ENCODE measurements around the gene ANKIB1. TPM values are rescaled to one million over a fixed set of nuclear protein-coding genes. Genes with fewer than 3 reads are reported as not detected.
"Not testable (repeated sequence)": the region's sequence is repeated elsewhere in the genome, so short reads cannot be mapped to it uniquely, and the experiment has no call there.

ANKIB1 gene
- total RNA-seq, 1 experiment from 2014 or later: 17.5 TPM

GRCh38 chr7:92331508-92331907 is 85.7 kb downstream of the ANKIB1 start:
- H3K4me3 ChIP-seq (ENCODE audit: insufficient read depth, low read depth, low read length): no peak overlapping the region
- no peak for DNase-seq
- H3K27me3 ChIP-seq (ENCODE audit: control insufficient read depth, insufficient read depth, low read length): no peaks in the 10 kb centered on the region
- no peaks in the 10 kb centered on the region for H3K36me3 ChIP-seq (replicated peaks; ENCODE audit: control insufficient read depth, insufficient read depth, low read length)

- Histone ChIP-seq H3K27me3 (ENCODE audit: control insufficient read depth, insufficient read depth, low read length) (no peaks in the 10 kb centered on the region), H3K36me3 (replicated peaks; ENCODE audit: control insufficient read depth, insufficient read depth, low read length) (no peaks in the 10 kb centered on the region), H3K4me3 (ENCODE audit: insufficient read depth, low read depth, low read length) (no peak overlapping the region)
- no peak for DNase-seq
These were observed 87.0 kb downstream of the ANKIB1 start for GRCh38 chr7:92332782-92333181.

- no peak for DNase-seq
- Histone ChIP-seq H3K27me3 (ENCODE audit: control insufficient read depth, insufficient read depth, low read length) (no peaks in the 10 kb centered on the region), H3K36me3 (replicated peaks; ENCODE audit: control insufficient read depth, insufficient read depth, low read length) (no peaks in the 10 kb centered on the region), H3K4me3 (ENCODE audit: insufficient read depth, low read depth, low read length) (no peak overlapping the region)
These were observed 88.1 kb downstream of the ANKIB1 start for GRCh38 chr7:92333866-92334265.

DNA sequence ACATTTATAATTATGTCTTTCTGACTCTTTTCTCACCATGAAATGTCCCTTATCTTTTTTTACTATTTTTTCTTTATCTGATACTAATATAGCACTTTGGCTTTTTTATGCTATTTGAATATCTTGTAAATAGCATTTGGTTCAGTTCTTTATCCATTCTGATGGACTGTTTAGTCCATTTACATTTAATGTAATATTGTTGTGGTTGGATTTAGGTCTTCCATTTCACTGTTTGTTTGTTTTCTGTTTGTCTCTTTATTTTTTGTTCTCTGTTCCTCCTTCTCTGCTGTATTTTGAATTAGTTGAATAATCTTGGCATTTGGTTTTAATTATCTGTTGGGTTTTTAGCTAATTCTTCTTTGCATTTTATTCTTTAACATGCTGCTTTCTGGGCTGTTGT is 89.8 kb downstream of the ANKIB1 start:
- no peak for DNase-seq
- Histone ChIP-seq H3K36me3 (replicated peaks; ENCODE audit: control insufficient read depth, insufficient read depth, low read length) (no peaks in the 10 kb centered on the region), H3K4me3 (ENCODE audit: insufficient read depth, low read depth, low read length) (no peak overlapping the region), H3K27me3 (ENCODE audit: control insufficient read depth, insufficient read depth, low read length) (no peaks in the 10 kb centered on the region)

- no peak overlapping the region for H3K4me3 ChIP-seq (ENCODE audit: insufficient read depth, low read depth, low read length)
- no peaks in the 10 kb centered on the region for H3K36me3 ChIP-seq (replicated peaks; ENCODE audit: control insufficient read depth, insufficient read depth, low read length)
- no peaks in the 10 kb centered on the region for H3K27me3 ChIP-seq (ENCODE audit: control insufficient read depth, insufficient read depth, low read length)
- no peak for DNase-seq
These were observed 91.0 kb downstream of the ANKIB1 start for GRCh38 chr7:92336662-92337340.

DNA sequence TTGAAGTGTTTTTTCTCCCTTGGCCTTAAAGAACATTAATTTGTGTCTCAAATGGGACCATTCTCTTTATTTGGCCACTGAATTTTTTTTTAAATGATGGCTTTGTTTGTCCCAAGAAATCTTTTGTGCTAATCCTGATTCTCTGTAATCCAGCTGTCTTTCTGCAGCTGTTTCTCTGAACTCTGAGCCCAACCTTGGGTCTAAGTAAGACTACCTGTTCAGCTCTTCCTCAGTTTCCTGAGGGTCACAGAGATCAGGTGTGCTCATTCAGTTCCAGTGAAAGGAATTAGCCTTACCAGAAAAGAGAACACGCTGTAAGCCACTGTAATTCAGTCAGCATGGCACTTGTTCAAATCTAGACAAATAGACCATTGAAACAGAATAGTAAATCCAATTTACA is 94.2 kb downstream of the ANKIB1 start:
- no peaks in the 10 kb centered on the region for H3K27me3 ChIP-seq (ENCODE audit: control insufficient read depth, insufficient read depth, low read length)
- no peak overlapping the region for H3K4me3 ChIP-seq (ENCODE audit: insufficient read depth, low read depth, low read length)
- no peak for DNase-seq
- no peaks in the 10 kb centered on the region for H3K36me3 ChIP-seq (replicated peaks; ENCODE audit: control insufficient read depth, insufficient read depth, low read length)

DNA sequence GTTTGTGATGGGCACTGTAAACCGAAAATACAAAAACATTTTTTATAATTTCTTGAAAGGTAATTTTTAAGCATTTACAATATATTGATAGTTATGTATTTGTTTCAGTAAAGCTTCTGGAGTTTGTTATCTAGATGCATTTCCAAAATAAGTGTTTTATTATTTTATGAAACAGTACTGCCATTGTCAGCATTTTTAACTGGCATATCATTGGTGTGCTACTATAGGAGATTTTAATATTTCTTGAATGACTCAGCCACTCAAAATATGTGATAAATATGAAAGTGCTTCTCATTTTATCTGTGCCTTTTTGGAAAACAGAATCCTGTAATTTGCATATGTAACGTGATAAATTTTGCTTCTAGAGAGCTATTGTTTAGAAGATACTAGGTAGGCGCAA is 97.9 kb downstream of the ANKIB1 start:
- Histone ChIP-seq H3K27me3 (ENCODE audit: control insufficient read depth, insufficient read depth, low read length) (no peaks in the 10 kb centered on the region), H3K36me3 (replicated peaks; ENCODE audit: control insufficient read depth, insufficient read depth, low read length) (no peaks in the 10 kb centered on the region), H3K4me3 (ENCODE audit: insufficient read depth, low read depth, low read length) (no peak overlapping the region)
- DNase-seq: no peak

DNA sequence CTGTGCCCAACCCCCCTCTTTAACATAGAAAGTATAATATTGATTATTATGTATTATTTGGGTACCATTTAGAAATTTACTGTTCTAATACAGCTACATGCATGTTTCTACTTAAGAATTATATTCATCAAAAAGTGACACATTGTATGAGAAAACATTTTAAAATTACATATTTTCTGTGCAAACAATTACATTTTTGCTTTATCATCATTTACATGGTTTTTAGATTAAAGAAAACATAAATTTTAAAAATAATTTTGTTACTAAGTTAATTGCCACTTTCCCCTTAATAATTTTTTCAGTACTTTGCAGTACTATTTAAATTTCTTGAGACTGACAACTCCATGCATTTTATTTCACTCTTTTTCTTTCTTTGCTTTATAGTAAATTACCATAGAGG is 106.2 kb downstream of the ANKIB1 start:
- Histone ChIP-seq H3K27me3 (ENCODE audit: control insufficient read depth, insufficient read depth, low read length) (no peaks in the 10 kb centered on the region), H3K4me3 (ENCODE audit: insufficient read depth, low read depth, low read length) (no peak overlapping the region), H3K36me3 (replicated peaks; ENCODE audit: control insufficient read depth, insufficient read depth, low read length) (no peaks in the 10 kb centered on the region)
- no peak for DNase-seq

- Histone ChIP-seq H3K36me3 (replicated peaks; ENCODE audit: control insufficient read depth, insufficient read depth, low read length) (no peaks in the 10 kb centered on the region; the same call in 1 of the 2 replicates), H3K4me3 (ENCODE audit: insufficient read depth, low read depth, low read length) (no peak overlapping the region), H3K27me3 (ENCODE audit: control insufficient read depth, insufficient read depth, low read length) (no peaks in the 10 kb centered on the region)
- DNase-seq: no peak
These were observed 108.4 kb downstream of the ANKIB1 start for GRCh38 chr7:92354214-92354613.

GRCh38 chr7:92356406-92356805 is 110.6 kb downstream of the ANKIB1 start:
- H3K36me3 ChIP-seq (replicated peaks; ENCODE audit: control insufficient read depth, insufficient read depth, low read length): no peaks in the 10 kb centered on the region; the same call in 1 of the 2 replicates
- no peaks in the 10 kb centered on the region for H3K27me3 ChIP-seq (ENCODE audit: control insufficient read depth, insufficient read depth, low read length)
- DNase-seq: no peak
- no peak overlapping the region for H3K4me3 ChIP-seq (ENCODE audit: insufficient read depth, low read depth, low read length)

DNA sequence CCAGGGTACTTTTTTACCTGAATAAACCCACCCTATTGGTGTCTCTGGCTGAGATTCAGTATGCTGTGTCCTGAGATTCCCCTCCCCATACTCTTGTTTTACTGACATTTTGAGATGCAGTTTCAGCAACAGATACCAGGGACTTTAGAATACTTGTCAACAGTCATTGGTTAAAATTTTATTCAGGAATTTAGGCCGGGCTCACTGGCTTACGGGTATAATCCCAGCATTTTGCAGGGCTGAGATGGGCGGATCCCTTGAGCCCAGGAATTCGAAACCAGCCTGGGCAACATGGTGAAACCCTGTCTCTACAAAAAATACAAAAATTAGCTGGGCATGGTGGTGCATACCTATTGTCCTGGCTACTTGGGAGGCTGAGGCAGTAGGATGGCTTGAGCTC is 111.5 kb downstream of the ANKIB1 start:
- DNase-seq: no peak
- Histone ChIP-seq H3K36me3 (replicated peaks; ENCODE audit: control insufficient read depth, insufficient read depth, low read length) (no peaks in the 10 kb centered on the region; the same call in 1 of the 2 replicates), H3K4me3 (ENCODE audit: insufficient read depth, low read depth, low read length) (no peak overlapping the region), H3K27me3 (ENCODE audit: control insufficient read depth, insufficient read depth, low read length) (no peaks in the 10 kb centered on the region)

- not testable (repeated sequence) for DNase-seq; H3K4me3 ChIP-seq (ENCODE audit: insufficient read depth, low read depth, low read length); H3K36me3 ChIP-seq (replicated peaks; ENCODE audit: control insufficient read depth, insufficient read depth, low read length); H3K27me3 ChIP-seq (ENCODE audit: control insufficient read depth, insufficient read depth, low read length)
These were observed 113.4 kb downstream of the ANKIB1 start for GRCh38 chr7:92359179-92359578.

DNA sequence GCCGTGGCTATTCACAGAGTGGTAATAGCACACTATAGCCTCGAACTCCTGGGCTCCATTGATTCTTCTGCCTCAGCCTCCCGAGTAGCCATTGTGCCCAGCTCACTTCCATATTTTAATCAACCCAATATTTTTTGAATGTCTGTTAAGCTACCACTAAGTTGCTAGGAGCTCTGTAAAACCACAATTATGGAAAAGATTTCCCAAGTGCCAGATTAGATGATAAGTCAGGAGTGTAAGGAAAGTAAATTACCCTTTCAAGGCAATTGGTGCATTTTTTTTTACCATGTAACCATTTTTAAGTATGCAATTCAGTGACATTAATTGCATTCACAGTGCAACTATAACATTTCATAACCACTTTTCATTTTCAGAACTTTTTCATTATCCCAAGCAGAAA is 114.0 kb downstream of the ANKIB1 start:
- Histone ChIP-seq H3K4me3 (ENCODE audit: insufficient read depth, low read depth, low read length) (no peak overlapping the region), H3K36me3 (replicated peaks; ENCODE audit: control insufficient read depth, insufficient read depth, low read length) (no peaks in the 10 kb centered on the region; the same call in 1 of the 2 replicates), H3K27me3 (ENCODE audit: control insufficient read depth, insufficient read depth, low read length) (no peaks in the 10 kb centered on the region)
- no peak for DNase-seq

DNA sequence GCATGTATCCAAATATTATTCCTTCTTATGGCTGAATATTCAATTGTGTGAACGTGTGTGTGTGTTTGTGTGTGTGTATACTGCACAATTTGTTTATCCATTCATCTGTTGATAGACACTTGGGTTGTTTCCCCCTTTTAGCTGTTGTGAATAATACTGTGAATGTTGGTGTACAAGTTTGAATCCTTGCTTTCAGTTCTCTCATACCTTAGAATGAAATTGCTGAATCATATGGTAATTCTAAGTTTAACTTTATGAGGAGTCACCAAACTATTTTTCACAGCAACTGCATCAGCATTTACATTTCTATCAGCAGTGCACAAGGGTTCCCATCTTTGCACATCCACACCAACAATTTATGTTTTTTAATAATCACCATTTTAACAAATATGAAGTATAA is 114.6 kb downstream of the ANKIB1 start:
- Histone ChIP-seq H3K36me3 (replicated peaks; ENCODE audit: control insufficient read depth, insufficient read depth, low read length) (no peaks in the 10 kb centered on the region; the same call in 1 of the 2 replicates), H3K4me3 (ENCODE audit: insufficient read depth, low read depth, low read length) (no peak overlapping the region), H3K27me3 (ENCODE audit: control insufficient read depth, insufficient read depth, low read length) (no peaks in the 10 kb centered on the region)
- DNase-seq: no peak

DNA sequence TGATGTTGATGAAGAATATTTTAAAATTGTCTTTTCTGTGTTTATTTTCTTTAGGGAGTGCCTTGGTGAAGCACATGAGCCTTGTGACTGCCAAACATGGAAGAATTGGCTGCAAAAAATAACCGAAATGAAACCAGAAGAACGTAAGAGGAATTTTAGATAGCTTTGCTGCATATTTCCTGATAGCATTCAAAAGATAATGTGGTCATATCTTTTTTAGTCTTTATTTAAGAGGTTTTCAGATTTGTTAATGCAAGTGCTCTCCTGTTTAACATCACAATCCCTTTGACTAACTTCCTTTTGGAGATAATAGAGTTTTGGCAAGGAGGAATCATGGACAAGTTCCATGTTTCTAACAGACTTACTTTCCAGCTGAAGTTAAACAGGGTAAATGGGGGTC is 116.4 kb downstream of the ANKIB1 start:
- DNase-seq: no peak
- Histone ChIP-seq H3K36me3 (replicated peaks; ENCODE audit: control insufficient read depth, insufficient read depth, low read length) (no peaks in the 10 kb centered on the region; the same call in 1 of the 2 replicates), H3K4me3 (ENCODE audit: insufficient read depth, low read depth, low read length) (no peak overlapping the region), H3K27me3 (ENCODE audit: control insufficient read depth, insufficient read depth, low read length) (no peaks in the 10 kb centered on the region)

DNA sequence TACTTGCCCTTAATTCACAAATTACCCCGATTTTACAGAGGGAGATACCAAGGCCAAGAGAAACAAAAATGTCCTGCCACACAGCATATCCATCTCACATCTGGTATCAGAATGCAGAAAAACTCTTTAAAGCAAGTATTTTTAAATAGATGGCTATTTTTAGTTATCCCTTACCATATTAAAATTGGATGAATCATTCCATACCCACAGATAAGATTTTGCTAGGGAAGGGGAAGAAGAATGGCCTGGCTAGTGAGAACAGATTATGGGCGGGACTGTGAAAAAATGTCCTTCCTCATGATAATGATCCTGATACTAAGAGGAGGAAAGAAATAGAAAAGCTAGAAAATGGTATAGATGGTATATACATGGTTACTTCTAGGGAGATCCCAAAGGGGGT is 121.0 kb downstream of the ANKIB1 start:
- no peak for DNase-seq
- Histone ChIP-seq H3K4me3 (ENCODE audit: insufficient read depth, low read depth, low read length) (no peak overlapping the region), H3K36me3 (replicated peaks; ENCODE audit: control insufficient read depth, insufficient read depth, low read length) (no peaks in the 10 kb centered on the region), H3K27me3 (ENCODE audit: control insufficient read depth, insufficient read depth, low read length) (no peaks in the 10 kb centered on the region)
